Adrenal gland (tissue), 12 donors: ENCODE measurements around the gene NR0B1. TPM values are rescaled to one million over a fixed set of nuclear protein-coding genes. Genes with fewer than 3 reads are reported as not detected.

Experiments
- DNase-seq, 7 donors: peaks; one replicate each; pipeline ENCODE4 v3.0.0-alpha.2; 2019 to 2020
- H3K27ac ChIP-seq, 5 donors: fragments of 200-600 bp; sonication (generic) in 4 of 5; 1 replicate in 3 of 5; 2 replicates in 2 of 5; pipeline versions ENCODE4 v1.5.1 to v1.8.0; 2016 to 2020; ENCODE audit warnings: mild to moderate bottlenecking in 1 of 5
- H3K27me3 ChIP-seq: fragments of 200-600 bp; 2 replicates; pipeline ENCODE4 v1.8.0; 2021
- H3K36me3 ChIP-seq, 2 donors: fragments of 200-600 bp; replicated peaks in 1 of 2; 1 replicate in 1 of 2; 2 replicates in 1 of 2; pipeline versions ENCODE4 v1.5.1 to v1.8.0; 2018 to 2022
- H3K4me1 ChIP-seq, 2 donors: fragments of 200-600 bp; replicated peaks in 1 of 2; 1 replicate in 1 of 2; 2 replicates in 1 of 2; pipeline versions ENCODE4 v1.5.1 to v1.8.0; 2018 to 2021
- H3K4me3 ChIP-seq, 4 donors: fragments of 200-600 bp; sonication (generic) in 3 of 4; one replicate each; pipeline ENCODE4 v1.5.1; 2016 to 2018
- H3K9me3 ChIP-seq, 3 donors: fragments of 200-600 bp; sonication (generic) in 1 of 3; replicated peaks in 1 of 3; 1 replicate in 2 of 3; 2 replicates in 1 of 3; pipeline versions ENCODE4 v1.5.1 to v1.8.0; 2016 to 2021
- CTCF ChIP-seq, 6 experiments: fragments of 450-650 bp in 4 of 6; fragments of 200-600 bp in 2 of 6; sonication (generic) in 1 of 6; IDR thresholded peaks; 1 replicate in 5 of 6; 2 replicates in 1 of 6; pipeline versions ENCODE4 v1.5.1 to v1.8.0; 2016 to 2021; ENCODE audit warnings: antibody characterized with exemption in 6 of 6, mild to moderate bottlenecking in 2 of 6, moderate library complexity in 1 of 6
- POLR2A ChIP-seq, 2 donors: fragments of 450-650 bp; IDR thresholded peaks; one replicate each; pipeline ENCODE4 v1.6.1; 2017; ENCODE audit warnings: antibody characterized with exemption in 2 of 2, mild to moderate bottlenecking in 2 of 2, moderate library complexity in 1 of 2
- WGBS, 4 donors: extraction: QIAGEN DNeasy Blood & Tissue Kit in 2 of 4; methylation state at CpG; one replicate each; pipeline versions ENCODE4 v1.1.5 to v1.1.7; 2013 to 2017; 5-methylcytosine and 5-hydroxymethylcytosine counted together
- intact Hi-C, 2 donors: fragments of 100-400 bp; cut with DNase I; formaldehyde crosslinking; loops; one replicate each; pipeline versions ENCODE4 v1.14.1 to v1.15.0; 2022 to 2023
- polyA plus RNA-seq, 3 donors: library from polyadenylated mRNA; stranded (reverse); fragments of 200-250 nt in 2 of 3; fragments of 350-450 nt in 1 of 3; fragmentation: Illumina TruSeq in 1 of 3; extraction: RNeasy Lipid Tissue Mini Kit (QIAGEN cat#74804) in 1 of 3; gene quantifications; one replicate each; pipeline ENCODE4 v1.2.3, GENCODE V29; 2013 to 2014
- total RNA-seq, 9 donors: library from RNA; depleted of rRNA in 4 of 9; stranded (reverse); fragments of >200 nt in 4 of 9; fragments of 120-200 nt in 1 of 9; fragmentation: NEBNext Ultra II Directional in 1 of 9; extraction: Animal tissue kit (Norgen Biotek cat#: 25700) in 1 of 9; gene quantifications; one replicate each; pipeline versions ENCODE4 v1.1.0 to v1.2.4, GENCODE V29; 2013 to 2023
- donor health status: healthy with polysubstance abuse.
- donor health status: Bipolar disorder and iron deficiency.
- donor health status: DM: yes; HTN: yes; CAD: no.
- donor health status: DM: no; HTN: no; CAD: no.
- donor health status: DM: no; HTN: no; CAD: no.
- donor health status: DM: yes; HTN: yes; CAD: no.

Gene NR0B1
- total and polyA plus RNA-seq, 12 donors: 5.4 to 77.4 (median 43.3) TPM

GRCh38 chrX:30340753-30341152 lies 31.6 kb upstream of the NR0B1 start:
- no peak overlapping the region for H3K4me3 ChIP-seq
- no peaks in the 10 kb centered on the region for H3K36me3 ChIP-seq
- no peaks in the 10 kb centered on the region for H3K9me3 ChIP-seq
- H3K27me3 ChIP-seq: peaks cover 4% of the 10 kb centered on the region
- TF ChIP-seq POLR2A (IDR thresholded peaks at IDR 0.05) (no peak), CTCF (IDR thresholded peaks at IDR 0.05) (no peak)
- intact Hi-C loops: no loop called here
- 81 to 95% (median 90%) methylated on average over 7 of the region's 7 CpGs for WGBS, 4 donors
- no peaks in the 10 kb centered on the region for H3K4me1 ChIP-seq
- H3K27ac ChIP-seq: no peak overlapping the region
- DNase-seq: no peak

GRCh38 chrX:30327762-30328161 lies 18.6 kb upstream of the NR0B1 start:
- no peaks in the 10 kb centered on the region for H3K27me3 ChIP-seq
- 77 to 89% (median 83%) methylated on average over 4 of the region's 4 CpGs for WGBS, 4 donors
- TF ChIP-seq CTCF (IDR thresholded peaks at IDR 0.05) (no peak), POLR2A (IDR thresholded peaks at IDR 0.05) (no peak)

GRCh38 chrX:30317308-30317707 lies 8.1 kb upstream of the NR0B1 start:
- no peak for DNase-seq
- no peaks in the 10 kb centered on the region for H3K36me3 ChIP-seq
- intact Hi-C loops: no loop called here
- no peak for TF ChIP-seq POLR2A (IDR thresholded peaks at IDR 0.05)
- no peak for TF ChIP-seq CTCF (IDR thresholded peaks at IDR 0.05)
- H3K4me3 ChIP-seq: no peak overlapping the region
- no peaks in the 10 kb centered on the region for H3K27me3 ChIP-seq
- H3K4me1 ChIP-seq: peaks cover 0 to 5% of the 10 kb centered on the region in 2 donors
- no peaks in the 10 kb centered on the region for H3K9me3 ChIP-seq
- H3K27ac ChIP-seq: no peak overlapping the region
- WGBS, 4 donors: 82 to 100% (median 94%) methylated on average over 1 of the region's 1 CpG

More at GRCh38 chrX:30327762-30328161, 18.6 kb upstream of the NR0B1 start:
- intact Hi-C loops: no loop called here
- Histone ChIP-seq H3K27ac (no peak overlapping the region), H3K36me3 (no peaks in the 10 kb centered on the region), H3K4me3 (no peak overlapping the region), H3K9me3 (no peaks in the 10 kb centered on the region), H3K4me1 (no peaks in the 10 kb centered on the region)
- no peak for DNase-seq

- peak overlapping the region in 3 of 5 donors; percentile 4 to 71 (median 46) for H3K27ac ChIP-seq
- H3K4me1 ChIP-seq: peaks cover 0 to 5% of the 10 kb centered on the region in 2 donors
- DNase-seq: peak in 5 of 7 donors; percentile 25 to 53 (median 30)
- no peak for TF ChIP-seq CTCF (IDR thresholded peaks at IDR 0.05)
- 35 to 63% (median 41%) methylated on average over 1 to 3 of the region's 3 CpGs for WGBS, 4 donors
- H3K9me3 ChIP-seq: no peaks in the 10 kb centered on the region
- peaks cover 10% of the 10 kb centered on the region for H3K27me3 ChIP-seq
- intact Hi-C loops: no loop called here
- H3K36me3 ChIP-seq: no peaks in the 10 kb centered on the region
- peak overlapping the region in 1 of 4 donors; percentile 19 for H3K4me3 ChIP-seq
These were observed 4.1 kb upstream of the NR0B1 start for GRCh38 chrX:30313322-30313721.
